ENCODE measurements around the gene REV1. TPM values are rescaled to one million over a fixed set of nuclear protein-coding genes. Genes with fewer than 3 reads are reported as not detected.
A peak's percentile ranks its signal among the peaks of the same experiment; 100 is the strongest.

REV1 gene
- total RNA-seq, 1 donor from 2014 or later, result 74.2 TPM

DNA sequence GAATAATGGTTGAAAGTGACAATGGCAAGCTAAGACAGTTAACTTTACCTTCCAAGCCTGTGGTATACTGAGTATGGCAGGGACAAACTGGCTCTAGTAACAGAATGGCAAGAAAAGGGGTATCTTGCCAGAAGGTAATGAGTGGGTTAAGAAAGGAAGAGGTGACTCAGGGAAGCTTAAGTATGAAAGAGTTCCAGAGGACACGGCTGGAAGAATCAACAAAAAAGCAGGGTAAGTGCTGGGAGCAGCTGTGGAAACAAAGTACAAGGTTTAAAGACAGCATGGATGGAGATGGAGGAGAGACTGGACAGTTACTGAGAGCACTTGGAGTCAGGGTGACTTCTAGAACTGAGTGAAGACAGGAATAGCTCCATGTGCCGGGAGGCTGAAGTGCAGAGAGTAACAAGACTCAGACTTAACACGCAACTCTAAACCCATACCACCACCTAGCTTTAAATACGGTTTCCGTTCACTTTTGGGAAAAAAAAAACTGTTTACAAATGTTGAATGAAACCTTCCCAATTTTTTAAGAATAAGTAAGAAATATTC, 69.0 kb downstream of the REV1 start:
- DNase-seq (no peak), ATAC-seq (peak; percentile 87)
- intact Hi-C loops (cut with micrococcal nuclease), result no loop called here

DNA sequence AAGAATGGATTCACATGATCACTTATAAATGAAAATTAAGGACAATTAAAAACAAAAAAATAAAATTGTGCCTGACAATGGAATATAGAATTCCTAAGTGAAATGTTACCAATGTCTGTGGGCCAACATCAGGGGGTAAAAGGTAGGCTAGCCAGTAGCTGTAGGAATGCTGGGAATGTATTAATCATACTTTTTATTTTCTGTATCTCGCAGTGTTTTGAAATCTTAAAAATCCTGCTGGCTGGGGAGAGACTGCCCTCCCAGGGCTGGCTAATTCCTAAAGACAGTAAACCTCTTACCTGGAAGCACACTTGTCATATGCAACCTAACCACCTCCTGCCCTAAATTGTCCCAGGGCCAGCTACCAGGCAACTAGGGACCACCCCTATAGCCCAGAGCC, 69.8 kb downstream of the REV1 start:
- ATAC-seq (no peak), DNase-seq (no peak)
- intact Hi-C loops (cut with micrococcal nuclease), result no loop called here

DNA sequence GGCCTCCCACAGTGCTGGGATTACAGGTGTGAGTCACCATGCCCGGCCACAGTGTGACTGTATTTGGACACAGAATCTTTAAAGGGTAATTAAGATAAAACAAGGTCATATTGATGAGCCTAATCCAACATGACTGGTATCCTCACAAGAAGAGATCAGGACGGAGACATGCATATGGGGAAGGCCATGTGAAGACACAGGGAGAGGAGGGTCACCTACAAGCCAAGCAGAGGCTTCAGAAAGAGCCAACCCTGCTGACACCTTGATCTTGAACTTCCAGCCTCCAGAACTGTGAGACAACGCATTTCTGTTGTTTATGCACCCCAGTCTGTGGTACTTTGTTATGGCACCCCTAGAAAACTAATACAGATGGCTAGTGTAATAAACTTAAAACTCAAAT, 72.4 kb downstream of the REV1 start:
- no peak for DNase-seq
- no peak for ATAC-seq
- intact Hi-C loops (cut with micrococcal nuclease), result no loop called here

DNA sequence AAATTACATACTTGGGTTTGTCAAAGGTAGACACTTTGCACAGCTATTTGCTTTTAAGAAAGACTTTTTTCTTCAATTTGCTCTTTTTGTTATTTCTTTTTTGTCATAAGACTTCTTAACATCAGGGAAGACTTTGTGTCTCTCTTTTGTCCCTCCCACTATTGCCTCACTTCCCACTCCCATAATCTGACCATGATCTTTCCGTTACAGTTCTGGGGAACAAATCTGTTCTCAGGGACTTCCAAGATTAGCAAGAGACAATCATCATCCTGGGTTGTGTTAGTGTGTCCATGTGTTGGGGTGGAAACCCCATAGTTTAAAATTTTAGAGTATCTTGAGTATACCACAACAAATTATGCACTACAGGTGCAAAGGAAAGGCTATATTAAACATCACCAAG, 75.3 kb downstream of the REV1 start:
- intact Hi-C loops (cut with micrococcal nuclease), result no loop called here
- no peak for ATAC-seq

DNA sequence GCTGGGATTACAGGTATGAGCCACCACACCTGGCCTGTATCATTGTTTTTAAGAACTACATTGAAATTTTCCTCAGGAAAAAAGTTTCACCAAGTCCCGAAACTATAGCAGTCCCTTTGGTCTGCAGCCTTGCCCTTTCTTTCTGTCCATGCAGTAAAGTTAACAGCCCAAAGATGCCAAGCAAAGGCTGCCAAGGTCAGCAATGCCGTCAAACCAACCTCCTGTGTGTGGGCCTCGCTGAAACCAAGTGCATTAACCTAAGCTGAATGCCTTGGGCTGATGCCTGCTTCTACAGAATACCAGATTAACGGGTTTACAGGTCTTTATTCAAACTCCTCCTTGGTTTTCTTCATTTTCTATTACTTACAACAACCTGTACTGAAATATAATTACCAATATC, 79.5 kb downstream of the REV1 start:
- ATAC-seq, result no peak
- no peak for DNase-seq
- intact Hi-C loops (cut with micrococcal nuclease), result no loop called here

More for the DNA sequence above, 75.3 kb downstream of the REV1 start:
- DNase-seq, result no peak

DNA sequence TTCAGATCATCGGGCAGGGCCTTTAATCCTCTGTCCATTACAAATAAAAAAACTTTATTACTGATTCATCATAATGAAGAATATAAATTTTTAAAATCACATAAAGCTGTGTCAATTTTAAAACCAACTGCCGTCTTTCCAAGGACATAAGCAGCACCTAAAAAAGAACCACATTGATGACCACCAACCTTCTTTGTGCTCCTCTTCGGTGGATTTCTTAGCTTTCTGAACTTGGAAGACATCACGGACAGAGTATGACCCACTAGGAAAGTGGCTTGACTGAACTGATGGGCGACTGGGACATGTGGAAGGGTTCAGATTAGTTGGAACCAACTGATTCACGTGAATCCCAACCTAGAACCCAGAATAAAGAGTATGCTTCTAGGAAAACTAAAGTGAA, 83.7 kb downstream of the REV1 start:
- intact Hi-C loops (cut with micrococcal nuclease), result no loop called here
- no peak for ATAC-seq
- no peak for DNase-seq

DNA sequence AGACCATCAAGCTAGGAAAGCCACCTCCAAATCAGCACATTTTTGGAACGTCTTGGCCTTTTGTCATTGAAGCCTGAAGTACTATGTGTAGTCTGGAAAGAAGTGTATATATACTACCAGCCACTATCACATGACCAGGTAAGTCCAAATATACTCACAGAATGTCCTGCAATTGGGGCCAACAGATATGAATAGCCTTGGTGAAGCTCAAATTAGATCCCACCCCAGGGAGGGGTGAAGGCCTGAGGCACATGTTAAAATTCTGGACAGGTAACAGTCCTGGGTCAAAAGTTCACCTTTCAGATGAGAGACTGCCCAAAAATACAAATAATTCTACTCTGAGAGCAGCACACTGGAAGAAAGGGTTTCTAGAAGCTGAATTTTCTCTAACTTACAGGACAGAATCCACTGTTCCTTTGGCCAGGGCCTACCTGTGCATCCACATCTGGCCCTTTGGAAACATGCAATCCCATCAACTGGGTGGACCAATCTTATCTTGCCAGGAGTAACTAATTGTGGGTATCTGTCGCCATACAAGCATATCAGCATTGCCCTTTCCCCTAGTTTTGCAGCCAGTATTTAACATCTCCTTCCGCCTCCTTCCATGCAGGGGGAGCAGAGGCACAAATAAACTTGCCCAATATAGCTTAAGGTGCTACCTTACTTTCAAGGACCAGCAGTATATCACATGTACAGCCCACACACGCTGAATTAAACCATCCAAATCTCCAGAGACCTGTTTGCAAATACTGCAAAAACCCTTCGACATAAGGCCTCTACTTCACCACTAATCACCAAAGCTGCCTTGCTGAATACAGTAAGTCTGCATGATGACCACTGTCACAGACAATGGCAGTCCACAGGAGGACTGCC, 84.8 kb downstream of the REV1 start:
- ATAC-seq, result peak; percentile 89
- intact Hi-C loops (cut with micrococcal nuclease), result no loop called here
- DNase-seq, result no peak

DNA sequence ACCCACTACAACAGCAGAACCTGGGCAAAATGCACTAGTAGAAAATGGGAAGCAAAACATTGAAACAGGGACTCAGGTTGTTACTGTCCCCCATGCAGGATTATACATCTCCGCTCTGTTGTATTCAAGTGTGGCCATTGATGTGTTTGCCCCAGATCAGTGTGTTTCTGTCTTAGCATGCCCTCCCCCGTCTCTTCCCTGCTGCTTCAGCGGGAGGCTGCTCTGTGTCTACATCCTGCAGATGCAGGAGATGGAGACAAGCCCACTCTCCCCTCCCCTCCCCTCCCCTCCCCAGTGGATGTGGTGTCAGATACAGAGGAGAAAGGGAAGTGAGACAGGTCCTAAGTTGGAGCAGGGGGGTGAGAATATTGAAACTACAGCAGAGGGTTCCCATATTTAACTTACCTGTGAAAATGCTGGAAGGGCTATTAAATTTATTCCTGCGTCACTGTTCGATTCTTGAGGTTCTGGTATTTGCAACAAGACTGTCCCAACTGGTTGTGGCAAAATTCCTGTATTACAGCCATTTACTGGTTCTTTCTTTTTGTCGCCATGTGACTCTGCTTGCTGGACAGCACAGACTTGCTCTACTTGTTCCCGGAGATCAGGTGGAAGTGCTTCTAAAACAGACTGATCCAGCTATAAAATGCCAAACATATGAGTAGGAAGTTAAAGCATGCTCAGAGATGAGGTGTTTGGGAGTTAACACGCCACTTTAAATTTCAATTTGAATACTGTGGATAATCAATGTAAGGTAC, 85.6 kb downstream of the REV1 start:
- intact Hi-C loops (cut with micrococcal nuclease), result no loop called here
- DNase-seq (no peak), ATAC-seq (peak; percentile 39)

DNA sequence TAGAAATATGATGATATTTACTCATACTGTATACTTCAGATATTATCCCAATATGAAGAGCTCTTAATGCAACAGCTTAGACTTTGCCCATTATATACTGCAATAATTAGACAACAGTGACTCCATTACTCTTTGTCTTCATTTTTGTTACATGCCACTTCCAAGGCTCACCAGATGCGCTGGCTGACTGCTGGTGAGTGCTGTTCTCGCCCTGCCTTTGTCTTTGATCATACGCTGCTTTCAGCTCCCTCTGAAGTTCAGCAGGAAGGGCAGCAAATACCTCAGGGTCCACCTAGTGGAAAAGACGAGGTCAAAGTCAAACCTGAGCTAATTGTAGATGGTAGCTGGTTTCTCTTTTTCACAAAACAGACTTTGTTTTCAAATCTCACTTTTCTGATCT, 86.3 kb downstream of the REV1 start:
- DNase-seq, result no peak
- ATAC-seq, result peak; percentile 67
- intact Hi-C loops (cut with micrococcal nuclease), result no loop called here

DNA sequence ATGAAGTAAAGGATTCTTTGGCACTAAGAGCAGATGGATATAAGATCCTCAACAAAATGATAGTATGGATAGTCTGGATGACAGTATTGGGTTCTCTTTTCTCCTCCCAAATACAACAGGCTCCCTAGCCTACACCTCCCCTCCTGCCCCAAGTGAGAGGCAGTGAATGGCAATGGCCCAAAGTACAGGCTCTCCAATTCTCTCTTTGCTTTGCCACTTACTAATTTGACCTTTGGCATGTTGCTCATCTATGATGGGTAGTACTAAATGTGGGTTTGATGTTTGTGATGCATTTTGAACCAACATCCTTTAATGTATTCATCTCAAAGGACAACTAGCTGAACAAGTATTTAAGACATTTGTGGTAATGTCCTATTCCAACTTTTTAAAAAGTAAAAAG, 86.7 kb downstream of the REV1 start:
- DNase-seq, result no peak
- peak; percentile 3 for ATAC-seq
- intact Hi-C loops (cut with micrococcal nuclease), result no loop called here

DNA sequence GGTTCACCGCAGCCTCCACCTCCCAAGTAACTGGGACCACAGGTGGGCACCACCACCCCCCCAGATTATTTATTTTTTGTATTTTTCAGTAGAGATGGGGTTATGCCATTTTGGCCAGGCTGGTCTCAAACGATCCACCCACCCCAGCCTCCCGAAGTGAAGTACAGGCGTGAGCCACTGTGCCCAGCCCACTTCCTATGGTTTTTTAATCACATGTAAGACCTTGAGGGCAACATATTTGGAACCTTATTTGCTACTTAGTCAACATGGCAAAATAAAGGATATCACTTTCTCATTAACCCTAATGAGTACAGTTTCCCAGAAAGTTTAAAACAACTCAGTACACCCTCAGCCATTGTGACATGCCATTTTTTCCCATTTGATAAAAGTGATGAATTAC, 88.0 kb downstream of the REV1 start:
- intact Hi-C loops (cut with micrococcal nuclease), result no loop called here
- ATAC-seq (no peak), DNase-seq (no peak)

DNA sequence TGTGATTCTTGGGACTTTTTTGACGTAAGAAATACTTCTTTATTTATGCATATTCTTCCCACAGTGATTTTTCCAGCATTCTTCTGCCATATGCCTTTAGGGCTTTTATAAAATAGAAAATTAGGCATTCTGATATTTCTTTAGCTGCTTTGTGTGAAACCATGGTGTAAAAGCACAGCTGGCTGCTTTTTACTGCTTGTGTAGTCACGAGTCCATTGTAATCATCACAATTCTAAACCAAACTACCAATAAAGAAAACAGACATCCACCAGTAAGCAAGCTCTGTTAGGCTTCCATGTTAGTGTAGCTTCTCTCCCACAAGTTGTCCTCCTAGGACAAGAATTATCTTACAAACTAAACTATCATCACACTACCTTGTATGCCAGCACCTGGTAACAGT, 90.0 kb downstream of the REV1 start:
- no peak for ATAC-seq
- no peak for DNase-seq
- intact Hi-C loops (cut with micrococcal nuclease), result no loop called here

DNA sequence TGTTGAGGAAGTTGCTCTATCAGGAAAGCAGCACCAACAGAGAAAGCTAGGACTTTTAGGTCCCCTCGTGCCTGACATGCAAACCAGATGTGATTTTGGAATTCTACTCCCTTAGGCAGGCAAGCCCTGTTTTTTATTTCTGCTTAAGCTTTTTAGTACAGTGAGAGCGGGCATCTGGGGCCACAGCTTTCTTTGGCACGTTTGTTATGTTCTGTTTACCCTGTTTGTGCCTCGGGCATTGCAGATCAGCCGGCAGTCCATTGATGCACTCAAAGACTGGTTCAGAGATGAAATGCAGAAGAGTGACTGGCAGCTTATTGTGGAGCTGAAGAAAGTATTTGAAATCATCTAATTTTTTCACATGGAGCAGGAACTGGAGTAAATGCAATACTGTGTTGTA, 90.8 kb downstream of the REV1 start:
- intact Hi-C loops (cut with micrococcal nuclease), result no loop called here
- no peak for DNase-seq
- no peak for ATAC-seq

DNA sequence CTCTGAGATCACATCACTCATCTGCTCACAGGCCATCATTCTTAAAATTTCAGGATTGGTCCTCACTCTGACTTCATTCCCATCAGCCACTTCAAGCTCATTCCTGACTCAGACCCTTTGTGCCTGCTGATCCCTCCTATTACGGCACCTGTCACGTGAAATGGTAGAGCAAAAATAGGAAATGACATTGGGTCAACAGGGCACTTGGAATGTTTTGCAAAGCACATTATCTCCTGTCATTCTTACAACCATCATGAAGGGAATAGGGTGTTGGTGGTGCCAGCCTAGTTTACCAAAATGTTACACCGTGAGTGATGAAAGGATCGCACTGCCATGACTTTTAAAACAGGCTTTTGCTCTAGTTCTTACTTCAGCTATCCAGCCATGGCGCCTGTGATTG, 91.5 kb downstream of the REV1 start:
- DNase-seq (no peak), ATAC-seq (peak; percentile 76)
- intact Hi-C loops (cut with micrococcal nuclease), result no loop called here

DNA sequence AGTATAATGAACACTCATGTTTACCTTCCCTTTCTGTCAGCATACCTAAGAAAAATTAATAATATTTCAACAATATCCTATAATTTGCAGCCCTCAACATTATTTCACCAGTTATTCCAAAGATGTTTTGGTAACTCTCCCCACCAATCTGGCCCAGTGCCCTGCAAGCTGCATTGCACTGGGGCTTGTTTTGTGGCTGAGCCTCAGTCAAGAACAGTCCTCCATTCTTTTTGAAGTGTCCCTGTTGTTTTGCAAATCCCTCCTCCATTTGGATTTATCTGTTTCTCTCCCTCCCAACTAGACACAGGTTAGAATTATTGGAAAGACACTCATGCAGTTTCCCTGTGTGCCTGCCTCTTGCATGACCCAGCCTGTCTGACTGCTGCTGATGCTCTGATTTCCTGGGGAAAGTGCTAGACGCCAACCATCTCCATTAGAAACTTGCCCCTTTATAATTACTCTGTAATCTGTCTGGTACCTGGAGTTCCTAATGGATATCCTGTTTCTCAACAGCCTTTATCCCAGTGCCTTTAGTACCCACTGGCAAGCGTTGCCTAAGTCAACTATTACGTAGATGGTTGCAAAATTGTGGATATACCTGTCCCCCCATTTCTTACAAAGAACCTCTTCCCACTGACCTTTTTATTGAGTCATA, 92.4 kb downstream of the REV1 start:
- ATAC-seq (peak; percentile 4), DNase-seq (no peak)
- intact Hi-C loops (cut with micrococcal nuclease), result no loop called here

DNA sequence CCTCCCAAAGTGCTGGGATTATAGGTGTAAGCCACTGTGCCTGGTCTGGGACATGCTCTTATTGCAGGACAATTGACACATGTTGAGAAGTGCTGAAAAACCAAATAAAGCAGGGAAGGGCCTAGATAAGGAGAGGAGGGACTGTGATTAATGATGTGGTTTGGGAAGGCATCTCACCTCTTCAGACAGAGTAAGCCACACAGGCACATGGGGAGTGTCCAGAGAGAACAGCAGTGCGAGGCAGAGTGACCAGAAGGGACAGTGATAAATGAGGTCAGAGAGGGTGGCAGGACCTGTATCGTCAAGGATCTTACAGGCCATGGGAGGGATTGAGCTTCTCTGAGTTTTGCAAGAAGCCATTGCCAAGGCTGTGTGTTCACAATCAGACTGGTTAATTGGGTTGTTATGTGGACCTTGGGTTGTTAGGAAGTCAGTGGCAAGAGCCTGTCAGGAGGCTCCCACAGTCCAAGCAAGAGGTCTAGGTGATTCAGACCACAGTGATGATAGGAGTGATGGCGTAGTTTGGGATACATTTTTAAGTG, 94.2 kb downstream of the REV1 start:
- intact Hi-C loops (cut with micrococcal nuclease), result no loop called here
- no peak for ATAC-seq
- DNase-seq, result no peak

DNA sequence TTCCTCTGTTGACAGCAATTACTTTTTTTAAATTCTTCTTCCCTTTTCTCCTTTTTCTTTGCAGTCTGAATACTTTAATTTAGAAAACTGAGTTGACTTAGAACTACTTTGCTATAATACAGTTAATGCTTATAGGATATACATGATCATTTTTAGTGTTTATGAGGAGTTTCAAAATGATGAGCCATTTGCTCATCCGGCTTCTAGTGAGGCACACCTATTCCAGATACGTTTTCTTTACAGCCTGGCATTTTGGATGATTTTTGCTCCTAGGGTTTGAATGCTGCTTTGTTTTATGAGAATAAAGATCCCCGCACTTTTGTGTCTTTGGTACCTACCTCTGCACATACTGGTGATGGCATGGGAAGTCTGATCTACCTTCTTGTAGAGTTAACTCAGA, 99.9 kb downstream of the REV1 start:
- ATAC-seq (no peak), DNase-seq (no peak)
- intact Hi-C loops (cut with micrococcal nuclease), result no loop called here

DNA sequence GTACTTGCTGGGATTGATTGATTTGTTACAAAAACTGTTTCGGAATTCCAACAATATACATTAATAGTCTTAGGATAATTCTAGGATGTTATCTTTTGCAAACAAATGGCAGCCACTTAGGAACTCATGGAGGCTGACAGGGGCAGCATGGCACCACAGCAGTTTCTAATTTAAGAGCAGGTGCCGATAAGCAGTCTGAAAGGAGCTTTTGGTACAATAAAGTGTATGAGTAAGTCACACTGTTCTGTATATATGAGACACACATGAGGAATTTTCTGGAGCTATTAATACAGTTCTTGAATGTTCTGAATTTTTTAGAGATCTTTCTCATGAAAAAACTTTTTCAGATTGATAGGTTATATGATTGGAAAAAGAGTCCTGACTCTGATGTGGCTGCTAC, 100.4 kb downstream of the REV1 start:
- ATAC-seq (peak; percentile 95), DNase-seq (no peak)
- intact Hi-C loops (cut with micrococcal nuclease), result no loop called here

DNA sequence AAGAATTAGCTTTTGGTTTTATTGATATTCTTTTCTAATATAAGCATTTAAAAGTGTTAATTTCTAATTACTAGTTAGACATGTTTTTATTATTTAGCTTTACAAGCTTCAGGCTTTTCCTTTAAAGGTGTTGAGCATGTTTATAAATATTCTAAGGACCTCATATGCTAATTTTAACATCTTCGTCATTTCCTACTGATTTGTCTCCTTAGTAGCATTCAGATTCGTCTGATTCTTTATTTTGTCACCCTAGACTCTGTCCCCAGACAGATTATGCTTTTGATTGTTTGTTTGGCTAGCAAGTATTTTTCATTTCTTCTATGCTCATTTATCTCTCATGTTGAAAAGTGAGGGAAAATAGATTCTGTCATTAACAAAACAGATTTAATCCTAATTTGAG, 100.9 kb downstream of the REV1 start:
- DNase-seq (no peak), ATAC-seq (peak; percentile 62)
- intact Hi-C loops (cut with micrococcal nuclease), result no loop called here

DNA sequence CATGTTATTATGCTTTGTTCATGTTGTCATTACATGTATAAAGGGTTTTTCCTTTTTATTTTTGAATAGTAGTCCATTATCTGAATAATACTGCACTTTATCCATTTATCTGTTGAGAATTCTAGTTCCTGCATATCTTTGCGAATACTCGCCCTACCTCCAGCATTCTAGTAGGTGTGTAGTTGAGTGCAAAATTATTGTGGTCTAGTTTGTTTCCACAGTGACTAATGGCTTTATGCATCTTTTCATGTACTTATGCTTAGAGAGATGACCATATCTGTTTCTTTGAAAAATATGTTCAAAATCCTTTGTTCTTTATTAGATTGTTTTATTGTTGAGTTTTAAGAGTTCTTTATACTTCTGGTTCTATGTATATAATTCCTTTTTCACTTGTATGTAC, 103.8 kb downstream of the REV1 start:
- no peak for ATAC-seq
- intact Hi-C loops (cut with micrococcal nuclease), result no loop called here
- DNase-seq, result no peak
